Lower lobe of right lung (tissue), 2 donors: ENCODE measurements around the gene FAM124A. TPM values are rescaled to one million over a fixed set of nuclear protein-coding genes. Genes with fewer than 3 reads are reported as not detected.
A peak's percentile ranks its signal among the peaks of the same experiment; 100 is the strongest.

ENCODE experiments used
- ATAC-seq, 2 donors: fragments of 200-7000 bp; cut with Tn5 transposase; one replicate each; pipeline ENCODE4 v1.9.1; 2020 to 2022; ENCODE audit warnings: mild to moderate bottlenecking in 2 of 2, moderate library complexity in 2 of 2
- DNase-seq: peaks from one replicate; pipeline ENCODE4 v3.0.0-alpha.2; 2020
- H3K27ac ChIP-seq: fragments of 200-600 bp; one replicate; pipeline ENCODE4 v1.8.0; 2022
- H3K27me3 ChIP-seq: fragments of 200-600 bp; one replicate; pipeline ENCODE4 v1.8.0; 2022; ENCODE audit warnings: low read depth
- H3K36me3 ChIP-seq: fragments of 200-600 bp; one replicate; pipeline ENCODE4 v1.8.0; 2022; ENCODE audit warnings: mild to moderate bottlenecking
- H3K4me1 ChIP-seq: fragments of 200-600 bp; one replicate; pipeline ENCODE4 v1.8.0; 2022
- H3K4me3 ChIP-seq: fragments of 200-600 bp; one replicate; pipeline ENCODE4 v1.8.0; 2022; ENCODE audit warnings: mild to moderate bottlenecking
- H3K9me3 ChIP-seq: fragments of 200-600 bp; one replicate; pipeline ENCODE4 v1.8.0; 2022
- intact Hi-C: fragments of 100-400 bp; cut with DNase I; formaldehyde crosslinking; loops from one replicate; pipeline ENCODE4 v1.11.0; 2022
- total RNA-seq: library from RNA; stranded (reverse); fragmentation: NEBNext Ultra II Directional; extraction: Animal tissue kit (Norgen Biotek cat#: 25700); gene quantifications from one replicate; pipeline ENCODE4 v1.2.1, GENCODE V29; 2021
- TF ChIP-seq, protein P1 (sequence below): fragments of 200-600 bp; IDR thresholded peaks from one replicate; pipeline ENCODE4 v1.8.0; 2022; ENCODE audit warnings: antibody characterized with exemption, mild to moderate bottlenecking
- donor health status: DM: no; HTN: yes; CAD: no; lungs with severe emphysema.

Gene FAM124A
- total RNA-seq, 1 donor from 2014 or later, result 4.1 TPM

DNA sequence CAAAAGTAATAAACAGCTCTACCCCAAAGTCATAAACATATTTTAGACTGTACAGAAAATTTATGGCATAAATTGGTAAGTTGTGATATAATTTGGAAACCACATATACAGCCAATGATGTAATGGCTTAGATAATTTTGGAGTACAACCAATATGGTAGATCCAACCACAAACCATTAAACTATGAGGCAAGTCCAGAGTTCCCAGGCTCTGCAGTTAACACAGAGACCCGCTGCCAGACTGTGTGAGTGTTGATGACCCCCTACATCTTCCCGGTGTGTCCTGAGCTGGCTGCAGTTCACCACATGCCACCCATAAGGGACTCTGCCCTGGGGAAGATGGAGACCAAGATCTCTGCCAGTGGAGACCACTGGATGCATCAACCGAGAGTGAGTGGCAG, 107.4 kb downstream of the FAM124A start:
- ATAC-seq (no peak), DNase-seq (no peak)
- H3K36me3 ChIP-seq, result no peaks in the 10 kb centered on the region
- H3K27me3 ChIP-seq, result no peaks in the 10 kb centered on the region
- H3K4me1 ChIP-seq, result no peaks in the 10 kb centered on the region
- intact Hi-C loops, result no loop called here
- no peaks in the 10 kb centered on the region for H3K9me3 ChIP-seq
- no peak overlapping the region for H3K27ac ChIP-seq
- TF ChIP-seq, protein P1, sequence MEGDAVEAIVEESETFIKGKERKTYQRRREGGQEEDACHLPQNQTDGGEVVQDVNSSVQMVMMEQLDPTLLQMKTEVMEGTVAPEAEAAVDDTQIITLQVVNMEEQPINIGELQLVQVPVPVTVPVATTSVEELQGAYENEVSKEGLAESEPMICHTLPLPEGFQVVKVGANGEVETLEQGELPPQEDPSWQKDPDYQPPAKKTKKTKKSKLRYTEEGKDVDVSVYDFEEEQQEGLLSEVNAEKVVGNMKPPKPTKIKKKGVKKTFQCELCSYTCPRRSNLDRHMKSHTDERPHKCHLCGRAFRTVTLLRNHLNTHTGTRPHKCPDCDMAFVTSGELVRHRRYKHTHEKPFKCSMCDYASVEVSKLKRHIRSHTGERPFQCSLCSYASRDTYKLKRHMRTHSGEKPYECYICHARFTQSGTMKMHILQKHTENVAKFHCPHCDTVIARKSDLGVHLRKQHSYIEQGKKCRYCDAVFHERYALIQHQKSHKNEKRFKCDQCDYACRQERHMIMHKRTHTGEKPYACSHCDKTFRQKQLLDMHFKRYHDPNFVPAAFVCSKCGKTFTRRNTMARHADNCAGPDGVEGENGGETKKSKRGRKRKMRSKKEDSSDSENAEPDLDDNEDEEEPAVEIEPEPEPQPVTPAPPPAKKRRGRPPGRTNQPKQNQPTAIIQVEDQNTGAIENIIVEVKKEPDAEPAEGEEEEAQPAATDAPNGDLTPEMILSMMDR, result no peak
- no peak overlapping the region for H3K4me3 ChIP-seq

GRCh38 chr13:51330791-51331190, 108.6 kb downstream of the FAM124A start:
- no peaks in the 10 kb centered on the region for H3K9me3 ChIP-seq
- H3K4me3 ChIP-seq, result no peak overlapping the region
- no peaks in the 10 kb centered on the region for H3K36me3 ChIP-seq
- H3K4me1 ChIP-seq, result no peaks in the 10 kb centered on the region
- intact Hi-C loops, result no loop called here
- peak; percentile 46 to 67 for ATAC-seq
- no peak for DNase-seq
- no peaks in the 10 kb centered on the region for H3K27me3 ChIP-seq
- TF ChIP-seq, protein P1, result no peak
- no peak overlapping the region for H3K27ac ChIP-seq

- intact Hi-C loops, result no loop called here
- ATAC-seq (no peak), DNase-seq (no peak)
- no peak overlapping the region for H3K27ac ChIP-seq
- H3K9me3 ChIP-seq, result no peaks in the 10 kb centered on the region
- H3K4me1 ChIP-seq, result no peaks in the 10 kb centered on the region
- H3K4me3 ChIP-seq, result no peak overlapping the region
- no peaks in the 10 kb centered on the region for H3K36me3 ChIP-seq
- H3K27me3 ChIP-seq, result no peaks in the 10 kb centered on the region
- TF ChIP-seq, protein P1, result no peak
Measured at GRCh38 chr13:51331354-51331861, 109.2 kb downstream of the FAM124A start.

DNA sequence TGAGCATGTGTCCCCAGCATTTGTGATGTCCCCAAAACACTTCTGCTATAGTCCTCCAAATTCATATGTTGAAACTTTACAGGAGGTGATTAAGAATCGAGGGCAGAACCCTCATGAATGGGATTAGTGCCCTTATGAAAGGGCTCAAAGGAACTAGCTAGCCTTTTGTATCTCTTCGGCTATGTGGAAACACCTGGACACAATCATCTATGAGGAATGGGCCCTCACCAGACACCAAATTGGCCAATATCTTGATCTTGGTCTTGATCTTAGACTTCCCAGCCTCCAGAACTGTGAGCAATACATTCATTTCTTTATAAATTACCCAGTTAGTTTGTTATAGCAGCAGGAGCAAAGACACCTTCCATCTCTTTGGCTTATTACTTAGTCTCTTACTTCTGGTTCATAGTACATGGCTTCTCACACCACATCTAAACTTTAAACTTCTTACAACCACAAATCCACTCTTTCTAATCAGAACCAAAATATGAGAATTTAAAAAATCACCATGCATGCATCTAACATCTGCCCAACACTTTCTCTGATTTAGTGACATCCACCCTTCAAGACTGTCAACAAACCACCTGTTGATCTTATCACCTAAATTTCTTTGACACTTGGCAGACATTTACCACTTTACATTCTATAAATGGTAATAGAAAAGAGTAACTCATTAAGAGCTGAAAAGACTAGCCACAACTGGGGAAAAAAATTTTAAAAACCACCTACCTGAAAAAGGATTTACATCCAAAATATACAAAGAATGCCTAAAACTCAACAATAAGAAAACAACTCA, 110.6 kb downstream of the FAM124A start:
- DNase-seq, result no peak
- Histone ChIP-seq H3K4me3 (no peak overlapping the region), H3K27ac (no peak overlapping the region), H3K4me1 (no peaks in the 10 kb centered on the region), H3K9me3 (no peaks in the 10 kb centered on the region), H3K27me3 (no peaks in the 10 kb centered on the region), H3K36me3 (no peaks in the 10 kb centered on the region)
- intact Hi-C loops, result no loop called here
- no peak for ATAC-seq
- TF ChIP-seq, protein P1, result no peak

- Histone ChIP-seq H3K36me3 (no peaks in the 10 kb centered on the region), H3K9me3 (no peaks in the 10 kb centered on the region), H3K27me3 (no peaks in the 10 kb centered on the region), H3K27ac (no peak overlapping the region), H3K4me1 (no peaks in the 10 kb centered on the region), H3K4me3 (no peak overlapping the region)
- intact Hi-C loops, result no loop called here
- TF ChIP-seq, protein P1, result no peak
- ATAC-seq (no peak), DNase-seq (no peak)
Measured at GRCh38 chr13:51333421-51333820, 111.2 kb downstream of the FAM124A start.
